Umbilical cord (tissue), 2 donors: ENCODE data around the gene WNK2. TPM values are rescaled to one million over a fixed set of nuclear protein-coding genes. Genes with fewer than 3 reads are reported as not detected.

Experiments used
- DNase-seq: peaks from one replicate; pipeline ENCODE4 v3.0.0-alpha.2; 2015; ENCODE audit warnings: low spot score
- total RNA-seq: library from RNA; depleted of rRNA; stranded (reverse); fragments of >200 nt; gene quantifications from one replicate; pipeline ENCODE4 v1.2.3, GENCODE V29; 2014; ENCODE audit warnings: low replicate concordance; ENCODE audit not compliant: insufficient read depth

Gene WNK2
- total RNA-seq, 1 donor from 2014 or later, result 10.4 TPM

GRCh38 chr9:93198838-93199625 is 15.1 kb downstream of the WNK2 start:
- no peak for DNase-seq

DNA sequence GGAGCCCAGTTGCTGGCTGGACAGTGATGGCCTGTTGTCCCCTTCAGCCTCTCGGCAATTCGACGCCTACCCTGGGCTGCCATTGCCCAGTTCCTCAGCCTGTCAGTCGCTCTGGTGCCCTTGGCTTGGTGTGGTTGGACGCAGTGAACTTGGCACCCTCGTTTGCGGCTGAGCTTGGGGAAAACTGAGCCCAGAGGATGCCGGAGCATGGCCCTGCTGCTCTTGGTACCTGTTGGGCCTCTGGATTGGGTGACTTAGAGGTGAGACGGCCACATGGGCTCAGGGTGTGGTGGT is 16.5 kb downstream of the WNK2 start:
- no peak for DNase-seq

- no peak for DNase-seq
Measured at GRCh38 chr9:93200989-93201334, 17.0 kb downstream of the WNK2 start.

GRCh38 chr9:93203026-93203717 is 19.2 kb downstream of the WNK2 start:
- DNase-seq, result no peak

DNA sequence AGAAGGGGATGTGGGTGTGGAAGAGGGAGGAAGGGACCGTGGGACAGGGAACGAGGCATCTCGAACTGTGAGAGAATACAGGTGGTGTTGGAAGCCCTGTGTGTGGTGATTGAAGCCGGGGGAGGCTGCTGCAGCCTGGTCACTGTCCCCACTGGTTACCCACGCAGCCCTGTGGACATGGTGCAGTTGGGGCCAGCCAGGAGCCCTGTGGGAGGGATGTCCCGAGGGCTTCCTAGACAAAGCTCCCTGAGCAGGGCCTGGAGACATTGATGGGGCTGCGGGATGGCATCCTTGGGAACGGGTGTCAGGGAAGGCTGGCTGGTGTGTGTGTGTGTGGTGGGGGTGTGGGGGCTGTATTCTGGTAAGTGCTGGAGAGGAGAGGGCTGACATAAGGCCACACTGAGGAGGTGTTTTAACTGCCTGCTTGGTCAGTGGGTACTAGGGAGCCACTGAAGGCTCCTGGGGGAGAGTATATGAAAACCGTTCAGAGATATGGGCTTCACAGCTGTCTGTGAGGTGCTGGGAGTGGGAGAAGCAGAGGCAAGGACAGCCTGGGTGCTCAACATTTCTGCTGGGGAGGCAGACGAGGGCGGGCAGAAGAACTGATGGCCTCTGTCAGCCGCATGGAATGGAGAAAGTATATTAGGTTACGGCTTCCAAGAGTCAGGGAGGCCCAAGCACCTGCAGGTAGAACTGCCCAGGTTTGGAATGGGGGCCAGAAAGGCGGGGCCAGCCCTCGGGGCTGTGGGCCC is 20.0 kb downstream of the WNK2 start:
- no peak for DNase-seq

DNA sequence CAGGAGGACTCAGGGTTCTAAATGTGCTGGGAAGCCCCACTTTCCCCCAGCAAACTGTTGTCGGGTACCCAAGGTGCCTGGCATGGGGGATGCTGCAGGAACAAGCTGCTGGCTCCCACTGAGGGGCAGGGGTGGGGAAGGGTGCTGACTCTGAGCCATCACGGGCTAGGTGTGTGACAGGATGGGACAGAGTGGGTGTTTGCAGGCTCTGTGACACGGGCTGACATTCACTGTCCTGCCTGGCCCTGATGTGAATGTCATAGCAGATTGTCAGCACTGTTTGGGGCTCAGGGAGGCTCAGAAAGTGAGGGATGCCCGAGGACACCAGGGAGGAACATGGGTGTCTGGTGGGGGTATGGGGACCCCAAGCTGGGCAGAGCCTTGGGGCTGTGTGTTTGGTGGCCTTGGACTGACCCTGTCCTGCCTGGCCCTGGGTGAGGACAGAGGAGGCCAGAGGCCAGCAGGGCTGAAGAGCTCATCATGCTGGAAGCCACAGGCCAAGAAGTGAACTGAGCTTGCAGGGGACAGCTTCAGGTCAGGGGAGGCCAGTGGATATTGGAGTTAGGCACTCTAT is 20.6 kb downstream of the WNK2 start:
- DNase-seq, result no peak

- DNase-seq, result peak; percentile 83
Measured at GRCh38 chr9:93205045-93205768, 21.3 kb downstream of the WNK2 start.

DNA sequence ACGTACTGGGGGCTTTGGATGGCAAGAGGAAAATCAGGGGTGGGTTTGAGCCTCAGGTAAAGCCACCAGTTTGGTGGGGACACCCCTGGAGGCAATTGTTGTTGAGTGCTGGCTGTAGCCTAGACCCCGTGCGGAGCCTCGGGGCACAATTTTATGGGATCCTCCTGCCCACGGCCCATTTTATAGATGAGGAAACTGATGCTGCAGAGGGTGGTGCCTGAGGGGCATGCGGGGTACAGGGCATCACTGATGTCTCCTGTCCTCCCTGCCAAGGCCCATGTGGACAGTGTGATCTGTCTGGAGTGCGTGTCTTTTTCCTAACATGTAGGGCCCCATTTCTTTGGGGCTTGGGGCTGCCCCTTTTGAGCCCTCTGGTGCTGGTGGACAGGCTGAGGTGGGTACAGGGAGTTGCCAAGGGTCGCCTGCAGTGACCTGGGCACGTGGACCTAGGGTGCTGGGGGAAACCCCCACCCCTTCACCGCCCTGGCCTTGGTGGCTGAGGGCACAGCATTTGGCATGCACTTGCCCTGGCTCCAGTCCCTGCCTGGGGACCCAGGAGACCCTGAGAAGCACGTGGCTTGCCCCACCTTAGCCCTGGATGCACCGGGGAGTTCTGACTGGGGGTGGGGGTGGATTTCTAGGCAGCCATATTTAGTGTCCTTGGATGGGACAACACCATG is 22.1 kb downstream of the WNK2 start:
- no peak for DNase-seq

DNA sequence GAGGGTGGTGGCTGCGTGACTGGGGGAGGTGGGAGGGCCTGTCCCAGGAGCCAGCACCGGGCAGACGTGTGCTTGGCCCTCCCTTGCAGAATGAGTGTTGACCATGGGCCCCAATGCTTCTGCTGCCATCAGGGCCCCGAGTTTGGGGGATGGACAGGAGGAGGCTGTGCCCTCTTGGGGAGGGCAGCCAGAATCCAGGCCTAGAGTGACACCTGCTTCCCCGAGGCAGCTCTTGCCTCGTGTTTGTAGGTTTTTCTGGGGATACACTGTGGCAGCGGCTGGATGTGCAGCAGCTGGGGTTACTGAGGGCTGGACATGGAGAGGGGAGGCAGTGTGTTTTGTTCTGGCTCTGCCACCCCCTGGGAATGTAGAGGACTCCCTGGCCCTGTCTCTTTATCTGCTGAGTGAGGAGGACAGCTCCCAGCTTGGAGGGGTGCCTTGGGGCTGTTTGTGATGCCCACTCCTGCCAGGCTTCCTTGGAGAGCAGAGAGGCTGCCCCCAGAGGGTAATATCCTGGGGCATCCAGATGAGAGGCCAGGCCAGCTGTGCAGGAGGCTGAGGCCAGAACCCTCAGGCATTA is 22.7 kb downstream of the WNK2 start:
- no peak for DNase-seq

DNA sequence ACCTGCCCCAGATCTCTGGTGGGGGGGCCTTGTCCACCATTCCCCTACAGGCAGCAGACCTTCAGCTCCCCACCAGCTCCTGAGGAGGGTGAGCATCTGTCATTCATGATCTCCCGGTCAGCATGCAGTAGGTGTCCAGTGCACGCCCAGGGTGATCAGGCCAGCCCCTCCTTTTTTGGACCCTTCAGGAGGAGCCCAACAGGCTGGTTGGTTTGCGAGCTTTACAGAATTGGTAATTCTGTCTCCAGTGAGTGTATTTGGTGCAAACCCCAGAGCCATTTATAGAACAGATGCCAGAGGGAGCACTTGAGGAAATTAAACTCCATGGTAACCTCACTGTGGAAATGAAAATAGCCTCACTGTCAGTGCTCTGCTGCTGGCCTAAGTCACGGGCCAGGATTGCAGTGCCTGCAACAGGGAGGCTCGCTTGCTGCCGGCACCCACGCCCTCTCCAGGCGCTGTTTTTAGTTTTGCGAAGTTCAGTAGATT is 23.4 kb downstream of the WNK2 start:
- DNase-seq, result peak; percentile 91

DNA sequence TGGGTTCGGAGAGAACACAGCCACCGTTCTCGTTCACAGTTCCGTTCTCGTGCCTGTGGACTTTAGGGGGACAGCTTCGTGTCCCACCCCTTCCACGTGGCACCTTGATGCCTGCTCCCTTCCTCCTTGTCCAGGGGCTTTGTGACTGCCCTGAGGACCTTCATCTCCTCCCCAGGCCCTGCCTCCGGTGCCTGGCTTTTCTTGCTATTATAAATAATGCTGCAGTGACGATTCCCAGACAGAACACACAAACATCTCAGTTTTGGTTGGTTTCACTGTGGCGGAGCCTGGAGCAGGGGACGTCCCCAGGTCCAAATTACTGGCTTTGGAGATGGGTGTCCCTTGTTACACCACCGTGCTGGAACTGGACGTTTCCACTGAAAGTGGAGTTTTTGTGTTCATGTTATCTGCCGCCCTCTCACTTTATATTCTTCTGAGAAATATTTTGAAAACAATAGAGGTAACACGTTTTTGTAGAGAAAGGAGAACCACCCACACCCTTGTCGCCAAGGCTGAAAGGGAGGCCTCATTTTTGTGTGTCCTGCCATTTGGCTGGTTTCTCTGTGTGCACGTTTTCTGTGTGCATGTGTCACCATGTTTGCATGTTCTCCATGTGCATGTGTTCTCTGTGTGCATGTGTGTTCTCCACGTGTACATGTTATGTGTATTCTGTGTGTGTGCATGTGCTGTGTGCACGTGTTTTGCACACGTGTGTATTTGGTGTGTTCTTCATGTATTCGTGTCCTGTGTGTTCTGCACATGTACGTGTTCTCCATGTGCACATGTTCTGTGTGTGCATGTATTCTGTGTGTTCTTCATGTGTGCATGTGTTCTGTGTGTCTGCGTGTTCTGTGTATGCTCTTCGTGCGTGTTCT is 24.2 kb downstream of the WNK2 start:
- DNase-seq, result no peak

- no peak for DNase-seq
Measured at GRCh38 chr9:93209097-93209496, 25.2 kb downstream of the WNK2 start.

DNA sequence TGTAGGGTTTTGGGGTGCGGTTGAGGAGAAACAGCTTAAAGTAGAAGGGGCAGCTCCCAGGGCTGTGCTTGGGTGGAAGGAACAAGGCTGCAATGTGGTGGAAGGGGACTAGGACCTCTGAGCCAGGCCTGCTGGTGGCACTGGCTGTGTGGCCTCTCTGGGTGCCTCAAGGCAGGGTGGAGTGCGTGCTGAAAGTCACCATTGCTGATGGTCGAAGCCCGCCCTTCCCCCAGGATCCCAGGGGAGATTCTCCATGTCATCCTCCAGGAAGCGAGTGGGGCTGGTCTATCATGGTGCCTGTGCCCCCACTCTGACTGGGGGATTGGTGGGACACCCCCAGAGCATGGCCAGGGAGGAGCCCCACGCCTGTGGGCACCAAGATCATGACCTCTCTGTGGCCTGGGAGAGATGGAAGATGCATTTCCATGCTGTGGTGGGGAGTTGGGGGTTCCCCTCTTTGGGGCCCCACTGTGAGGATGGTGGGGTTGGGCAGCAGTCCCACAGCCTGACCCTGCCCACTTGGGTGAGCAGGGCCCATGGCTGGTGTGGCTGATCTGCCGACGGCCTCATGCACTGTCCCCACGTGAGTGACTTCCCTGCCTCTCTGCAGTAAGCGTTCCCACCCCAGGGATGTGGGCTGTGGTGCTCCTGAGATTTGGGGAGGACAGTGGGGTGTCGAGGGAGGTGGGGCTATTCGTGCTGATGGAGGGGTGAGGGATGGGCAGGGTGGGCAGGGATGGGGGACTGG is 25.8 kb downstream of the WNK2 start:
- DNase-seq, result no peak

DNA sequence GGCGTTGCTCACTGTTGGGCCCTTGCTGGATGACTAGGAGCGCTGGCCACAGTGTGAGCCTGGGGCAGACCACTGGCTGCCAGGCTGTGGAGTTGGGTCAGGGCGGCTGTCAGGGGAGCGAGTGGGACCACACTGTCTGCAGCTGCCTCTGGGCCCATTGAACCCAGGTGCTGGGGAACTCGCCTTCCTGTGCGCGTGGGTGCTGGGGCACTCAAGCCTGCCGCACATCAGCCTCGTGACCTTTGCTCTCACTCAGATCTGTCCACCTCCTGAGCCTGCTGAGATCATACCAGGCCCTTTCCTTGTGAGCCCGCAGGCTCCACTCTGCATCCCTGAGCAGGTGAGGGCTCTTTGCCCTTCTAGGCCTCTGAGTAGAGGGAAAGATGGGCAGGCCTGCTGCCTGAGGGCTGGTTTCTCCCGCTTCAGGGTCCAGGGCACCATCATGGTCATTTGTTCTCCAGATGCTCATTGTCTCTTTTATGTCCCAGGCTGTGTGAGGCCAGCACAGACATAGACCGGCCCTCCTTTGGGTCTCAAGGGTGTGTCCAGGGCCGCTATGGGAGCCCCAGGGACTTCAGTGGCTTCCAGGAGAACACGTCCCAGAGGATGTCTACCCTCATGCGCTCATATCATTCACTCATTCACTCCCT is 26.5 kb downstream of the WNK2 start:
- DNase-seq, result no peak

DNA sequence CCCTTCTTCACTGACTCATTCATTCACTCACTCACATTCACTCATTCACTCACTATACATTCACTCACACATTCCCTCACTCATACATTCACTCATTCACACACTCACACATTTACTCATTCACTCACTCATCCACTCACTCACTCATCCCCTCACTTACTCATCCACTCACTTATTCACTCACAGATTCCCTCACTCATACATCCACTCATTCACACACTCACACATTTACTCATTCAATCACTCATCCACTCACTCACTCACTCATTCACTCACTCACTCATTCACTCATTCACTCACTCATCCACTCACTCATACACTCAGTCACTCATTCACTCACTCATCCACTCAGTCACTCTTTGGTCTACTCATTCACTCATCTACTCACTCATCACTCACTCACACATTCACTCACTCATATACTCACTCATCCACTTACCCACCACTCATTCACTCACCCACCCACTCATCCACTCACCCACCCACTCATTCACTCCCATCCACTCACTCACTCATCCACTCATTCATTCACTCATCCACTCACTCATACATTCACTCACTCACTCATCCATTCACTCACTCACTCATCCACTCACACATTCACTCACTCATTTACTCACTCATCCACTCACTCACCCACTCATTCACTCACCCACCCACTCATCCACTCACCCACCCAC is 27.2 kb downstream of the WNK2 start:
- no peak for DNase-seq

DNA sequence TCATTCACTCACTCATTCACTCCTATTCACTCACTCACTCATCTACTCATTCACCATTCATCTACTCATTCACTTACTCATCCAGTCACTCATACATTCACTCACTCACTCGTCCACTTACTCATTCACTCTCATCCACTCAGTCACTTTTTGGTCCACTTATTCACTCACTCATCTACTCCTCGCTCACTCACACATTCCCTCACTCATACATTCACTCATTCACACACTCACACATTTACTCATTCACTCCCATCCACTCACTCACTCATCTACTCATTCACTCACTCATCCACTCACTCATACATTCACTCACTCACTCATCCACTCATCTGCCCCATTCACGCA is 27.7 kb downstream of the WNK2 start:
- no peak for DNase-seq

GRCh38 chr9:93212409-93212808 is 28.5 kb downstream of the WNK2 start:
- DNase-seq, result no peak

GRCh38 chr9:93216073-93216365 is 32.1 kb downstream of the WNK2 start:
- no peak for DNase-seq
